AG04450 (cell line): ENCODE measurements around the gene SIX2. TPM values are rescaled to one million over a fixed set of nuclear protein-coding genes. Genes with fewer than 3 reads are reported as not detected.

Experiments used
- CTCF ChIA-PET: fragments of 300-600, 350-600 bp; formaldehyde crosslinking; extraction: SDS; loops from one replicate; lab custom pipeline; 2022; ENCODE audit warnings: antibody characterized with exemption, inconsistent platforms; lab: Charles Lee
- POLR2A ChIA-PET: fragments of 350-600 bp; formaldehyde crosslinking; extraction: SDS; loops from one replicate; lab custom pipeline; 2021; ENCODE audit warnings: antibody characterized with exemption, inconsistent platforms; lab: Yijun Ruan, JAX
- DNase-seq: peaks from one replicate; pipeline ENCODE4 v3.0.0-alpha.2; 2011; ENCODE audit warnings: low read depth, low spot score
- H3K27ac ChIP-seq: one replicate; pipeline ENCODE4 v1.5.1; 2012; ENCODE audit warnings: low read depth, low read length, control low read depth
- H3K27me3 ChIP-seq: one replicate; pipeline ENCODE4 v1.6.0; 2012; ENCODE audit warnings: low read length; ENCODE audit not compliant: control insufficient read depth, insufficient read depth
- H3K4me3 ChIP-seq: 2 replicates; pipeline ENCODE4 v1.5.1; 2011; ENCODE audit warnings: mild to moderate bottlenecking, low read depth, low read length, control low read depth
- H3K9me3 ChIP-seq: 2 replicates; pipeline ENCODE4 v1.5.1; 2012; ENCODE audit warnings: low read length; ENCODE audit not compliant: control insufficient read depth, insufficient read depth
- CTCF ChIP-seq: IDR thresholded peaks from 2 replicates; pipeline ENCODE4 v1.5.1; 2011; ENCODE audit warnings: low read depth, low read length, control low read depth, inconsistent platforms
- polyA minus RNA-seq: library from RNA; depleted of rRNA, polyadenylated mRNA; stranded (reverse); fragments of >200 nt; gene quantifications from 2 replicates; pipeline ENCODE4 v1.2.3, GENCODE V29; 2011; rRNA and poly(A)+ RNA removed
- polyA plus RNA-seq: library from polyadenylated mRNA; depleted of rRNA; stranded (reverse); fragments of >200 nt; gene quantifications from 2 replicates; pipeline ENCODE4 v1.2.3, GENCODE V29; 2011; rRNA removed

Gene SIX2
- polyA plus RNA-seq (not detected in 2 replicates), polyA minus RNA-seq (not detected in 2 replicates)

GRCh38 chr2:45009303-45009927 is at the start of gene SIX2:
SIX2 (minus strand) TSS chr2:45009452; CDS start chr2:45009110, 342 bp downstream.
- ChIA-PET POLR2A (interaction anchor here (0.6 kb wide), 1 partner anchor 50 kb away, joined by 3 read pairs; no protein-coding TSS in a partner anchor), CTCF (no interaction called here)
- peak within 1 kb of the TSS; percentile 34 for H3K4me3 ChIP-seq
- H3K27me3 ChIP-seq: peaks cover 93% of the 10 kb centered on the region
- H3K9me3 ChIP-seq: peaks cover 36% of the 10 kb centered on the region
- no peak within 1 kb of the TSS for H3K27ac ChIP-seq
- TF ChIP-seq CTCF: no peak
- DNase-seq: peak; percentile 41

- POLR2A ChIA-PET: no interaction called here
- CTCF ChIA-PET: no interaction called here
- Histone ChIP-seq H3K4me3 (no peak overlapping the region), H3K9me3 (no peaks in the 10 kb centered on the region), H3K27ac (no peak overlapping the region), H3K27me3 (peaks cover 10% of the 10 kb centered on the region)
- no peak for DNase-seq
- TF ChIP-seq CTCF: no peak
These were observed 45.9 kb upstream of the SIX2 start for GRCh38 chr2:45055162-45055605.

GRCh38 chr2:45053966-45054365 is 44.7 kb upstream of the SIX2 start:
- no peak overlapping the region for H3K27ac ChIP-seq
- H3K4me3 ChIP-seq: no peak overlapping the region
- TF ChIP-seq CTCF: no peak
- no peak for DNase-seq
- ChIA-PET CTCF (no interaction called here), POLR2A (no interaction called here)
- no peaks in the 10 kb centered on the region for H3K9me3 ChIP-seq
- H3K27me3 ChIP-seq: peaks cover 15% of the 10 kb centered on the region

GRCh38 chr2:45052388-45052928 is 43.2 kb upstream of the SIX2 start:
- ChIA-PET POLR2A (no interaction called here), CTCF (no interaction called here)
- DNase-seq: no peak
- H3K27ac ChIP-seq: no peak overlapping the region
- TF ChIP-seq CTCF: no peak
- peaks cover 17% of the 10 kb centered on the region for H3K27me3 ChIP-seq
- no peak overlapping the region for H3K4me3 ChIP-seq
- no peaks in the 10 kb centered on the region for H3K9me3 ChIP-seq
